Peyer's patch (tissue), 4 donors: ENCODE measurements around the gene LAMC1.

ENCODE experiments used
- POLR2A ChIP-seq, 2 donors: fragments of 450-650 bp; IDR thresholded peaks; one replicate each; pipeline ENCODE4 v1.5.1; 2017; ENCODE audit warnings: antibody characterized with exemption in 2 of 2, mild to moderate bottlenecking in 2 of 2, moderate library complexity in 2 of 2
- TF ChIP-seq, protein P1 (sequence below), 6 experiments: fragments of 450-650 bp in 4 of 6; fragments of 200-600 bp in 2 of 6; sonication (generic) in 1 of 6; IDR thresholded peaks; one replicate each; pipeline ENCODE4 v1.5.1; 2017 to 2019; ENCODE audit warnings: antibody characterized with exemption in 6 of 6, mild to moderate bottlenecking in 3 of 6, moderate library complexity in 1 of 6

DNA sequence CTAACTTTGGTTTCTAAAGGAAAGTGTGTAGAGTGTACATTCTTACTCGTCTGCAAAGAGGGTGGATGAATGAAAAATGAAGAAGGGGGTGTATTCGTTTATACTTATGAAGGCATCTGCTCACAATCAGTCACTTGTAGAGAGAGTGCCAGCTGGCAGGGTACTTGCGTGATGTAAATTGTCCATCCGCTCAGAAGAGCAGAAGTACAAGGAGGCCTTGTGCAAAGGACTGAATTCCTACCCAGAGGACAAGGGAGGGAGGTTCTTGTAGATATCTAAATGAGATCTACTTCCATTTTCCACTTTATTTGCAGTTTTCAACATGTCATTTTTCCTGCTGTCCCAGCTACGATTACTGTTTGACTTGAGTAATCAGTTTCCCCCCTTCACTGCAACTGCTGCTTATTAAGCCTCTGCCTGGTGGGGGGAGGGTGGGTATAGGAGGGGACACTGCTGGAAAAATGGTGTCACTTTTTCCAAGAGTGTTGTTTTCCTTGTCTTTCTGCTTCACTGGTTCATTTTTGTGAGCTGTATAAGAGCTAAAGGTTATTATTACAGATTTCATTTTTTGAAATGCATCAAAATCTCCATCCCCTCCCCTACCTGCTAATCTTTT, 67.3 kb downstream of the LAMC1 start:
- no peak for TF ChIP-seq POLR2A (IDR thresholded peaks at IDR 0.05)
- TF ChIP-seq, protein P1, sequence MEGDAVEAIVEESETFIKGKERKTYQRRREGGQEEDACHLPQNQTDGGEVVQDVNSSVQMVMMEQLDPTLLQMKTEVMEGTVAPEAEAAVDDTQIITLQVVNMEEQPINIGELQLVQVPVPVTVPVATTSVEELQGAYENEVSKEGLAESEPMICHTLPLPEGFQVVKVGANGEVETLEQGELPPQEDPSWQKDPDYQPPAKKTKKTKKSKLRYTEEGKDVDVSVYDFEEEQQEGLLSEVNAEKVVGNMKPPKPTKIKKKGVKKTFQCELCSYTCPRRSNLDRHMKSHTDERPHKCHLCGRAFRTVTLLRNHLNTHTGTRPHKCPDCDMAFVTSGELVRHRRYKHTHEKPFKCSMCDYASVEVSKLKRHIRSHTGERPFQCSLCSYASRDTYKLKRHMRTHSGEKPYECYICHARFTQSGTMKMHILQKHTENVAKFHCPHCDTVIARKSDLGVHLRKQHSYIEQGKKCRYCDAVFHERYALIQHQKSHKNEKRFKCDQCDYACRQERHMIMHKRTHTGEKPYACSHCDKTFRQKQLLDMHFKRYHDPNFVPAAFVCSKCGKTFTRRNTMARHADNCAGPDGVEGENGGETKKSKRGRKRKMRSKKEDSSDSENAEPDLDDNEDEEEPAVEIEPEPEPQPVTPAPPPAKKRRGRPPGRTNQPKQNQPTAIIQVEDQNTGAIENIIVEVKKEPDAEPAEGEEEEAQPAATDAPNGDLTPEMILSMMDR (IDR thresholded peaks at IDR 0.05) = no peak
